Heart right ventricle (tissue), 16 donors: Measurements from ENCODE around the gene KIF26B. TPM values are rescaled to one million over a fixed set of nuclear protein-coding genes. Genes with fewer than 3 reads are reported as not detected.

Experiments used
- ATAC-seq, 8 donors: fragments of 200-7000 bp; cut with Tn5 transposase; one replicate each; pipeline ENCODE4 v1.9.1; 2020; ENCODE audit warnings: mild to moderate bottlenecking in 8 of 8, moderate library complexity in 8 of 8, moderate number of reproducible peaks in 1 of 8
- DNase-seq, 2 donors: peaks; one replicate each; pipeline ENCODE4 v3.0.0-alpha.2; 2020
- H3K27ac ChIP-seq, 10 donors: fragments of 200-600 bp; sonication (generic) in 2 of 10; one replicate each; pipeline versions ENCODE4 v1.5.0 to v1.8.0; 2020 to 2022; ENCODE audit warnings: mild to moderate bottlenecking in 3 of 10
- H3K27me3 ChIP-seq, 7 donors: fragments of 200-600 bp; one replicate each; pipeline ENCODE4 v1.8.0; 2021 to 2022; ENCODE audit warnings: mild to moderate bottlenecking in 2 of 7
- H3K36me3 ChIP-seq, 9 donors: fragments of 200-600 bp; sonication (generic) in 1 of 9; one replicate each; pipeline versions ENCODE4 v1.5.0 to v1.8.0; 2020 to 2022; ENCODE audit warnings: mild to moderate bottlenecking in 2 of 9
- H3K4me1 ChIP-seq, 9 donors: fragments of 200-600 bp; sonication (generic) in 1 of 9; one replicate each; pipeline versions ENCODE4 v1.5.0 to v1.8.0; 2020 to 2022; ENCODE audit warnings: mild to moderate bottlenecking in 4 of 9
- H3K4me3 ChIP-seq, 10 donors: fragments of 200-600 bp; sonication (generic) in 2 of 10; one replicate each; pipeline versions ENCODE4 v1.5.0 to v1.8.0; 2020 to 2022; ENCODE audit warnings: mild to moderate bottlenecking in 7 of 10, moderate library complexity in 2 of 10
- H3K9me3 ChIP-seq, 11 donors: fragments of 200-600 bp in 10 of 11; sonication (generic) in 2 of 11; one replicate each; pipeline versions ENCODE4 v1.5.0 to v1.8.0; 2013 to 2022; ENCODE audit warnings: mild to moderate bottlenecking in 2 of 11, control low read depth in 1 of 11, moderate library complexity in 1 of 11
- WGBS, 2 donors: extraction: QIAGEN DNeasy Blood & Tissue Kit; methylation state at CpG; one replicate each; pipeline ENCODE4 v1.1.7; 2013; ENCODE audit warnings: inconsistent platforms in 1 of 2; 5-methylcytosine and 5-hydroxymethylcytosine counted together
- intact Hi-C, 10 donors: fragments of 100-400 bp; cut with DNase I; formaldehyde crosslinking; loops; one replicate each; pipeline versions ENCODE4 v1.11.1 to v1.14.2; 2022
- polyA plus RNA-seq, 2 donors: library from polyadenylated mRNA; stranded (reverse); fragments of 200-250 nt; gene quantifications; one replicate each; pipeline ENCODE4 v1.2.3, GENCODE V29; 2013
- total RNA-seq, 10 donors: library from RNA; stranded (reverse); fragmentation: NEBNext Ultra II Directional in 3 of 10; extraction: Animal tissue kit (Norgen Biotek cat#: 25700) in 3 of 10; gene quantifications; one replicate each; pipeline versions ENCODE4 v1.2.1 to v1.2.4, GENCODE V29; 2021 to 2023
- TF ChIP-seq, protein P1 (sequence below), 9 donors: fragments of 200-600 bp; sonication (generic) in 2 of 9; IDR thresholded peaks; one replicate each; pipeline versions ENCODE4 v1.5.0 to v1.8.0; 2021 to 2022; ENCODE audit warnings: antibody characterized with exemption in 9 of 9, mild to moderate bottlenecking in 5 of 9, moderate library complexity in 1 of 9
- donor health status: Arrhythmogenic right ventricular cardiomyopathy.
- donor health status: ischemic (EF 13 %, LVEDD 7.1; RV severe dilation, severe dysfunction).
- donor health status: healthy with polysubstance abuse.
- donor health status: DM: no; HTN: yes; CAD: no.
- donor health status: DM: no; HTN: no; CAD: no.
- donor health status: ischemic (EF 25% LVEDD 6.9; RV normal size, moderate dysfunction).
- donor health status: ischemic (EF 25% LVEDD 5.7; RV mildly dilated, moderate dysfunction).
- donor health status: healthy.
- donor health status: DM: yes; HTN: yes; CAD: no.
- donor health status: Ischemic cardiomyopathy.
- donor health status: ischemic (EF 35%, LVEDD 5.7; RV mildly dilated, moderate dysfunction).
- donor health status: nonischemic (EF 11% LVEDD 7.7; RV severe dilation, severe dysfunction).
- donor health status: DM: yes; HTN: yes; CAD: no.
- donor health status: PGD.
- donor health status: ischemic (EF 29% LVEDD 5.4; RV normal size, mild dysfunction).
- donor health status: nonischemic (EF 23%, LVEDD 6.1; RV moderate dilation, normal function).

Gene KIF26B
- total and polyA plus RNA-seq, 12 donors: 0.66 to 8.8 (median 2.8) TPM

DNA sequence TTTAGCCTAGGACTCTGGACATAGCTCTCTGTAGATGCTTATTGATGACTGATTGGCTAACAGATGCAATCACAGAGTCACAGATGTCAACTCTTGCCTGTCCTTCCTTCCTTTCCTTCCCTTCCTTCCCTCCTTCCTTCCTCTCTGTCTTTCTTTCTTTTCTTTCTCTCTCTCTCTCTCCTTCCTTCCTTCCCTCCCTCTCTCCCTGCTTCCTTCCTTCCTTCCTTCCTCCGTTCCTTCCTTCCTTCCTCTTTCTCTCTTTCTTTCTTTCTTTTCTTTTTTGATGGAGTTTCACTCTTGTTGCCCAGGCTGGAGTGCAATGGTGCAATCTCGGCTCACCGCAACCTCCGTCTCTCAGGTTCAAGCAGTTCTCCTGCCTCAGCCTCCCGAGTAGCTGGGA lies 106.1 kb downstream of the KIF26B start:
- peaks cover 0 to 10% (median 0%) of the 10 kb centered on the region in 9 donors for H3K4me1 ChIP-seq
- no peak for ATAC-seq
- H3K9me3 ChIP-seq: peaks cover 0 to 4% (median 0%) of the 10 kb centered on the region in 11 donors
- H3K36me3 ChIP-seq: no peaks in the 10 kb centered on the region
- DNase-seq: no peak
- H3K4me3 ChIP-seq: no peak overlapping the region
- intact Hi-C loops: no loop called here
- 92 to 94% methylated on average over 5 of the region's 5 CpGs for WGBS, 2 donors
- H3K27me3 ChIP-seq: peaks cover 0 to 87% (median 18%) of the 10 kb centered on the region in 7 donors
- H3K27ac ChIP-seq: no peak overlapping the region
- TF ChIP-seq, protein P1, sequence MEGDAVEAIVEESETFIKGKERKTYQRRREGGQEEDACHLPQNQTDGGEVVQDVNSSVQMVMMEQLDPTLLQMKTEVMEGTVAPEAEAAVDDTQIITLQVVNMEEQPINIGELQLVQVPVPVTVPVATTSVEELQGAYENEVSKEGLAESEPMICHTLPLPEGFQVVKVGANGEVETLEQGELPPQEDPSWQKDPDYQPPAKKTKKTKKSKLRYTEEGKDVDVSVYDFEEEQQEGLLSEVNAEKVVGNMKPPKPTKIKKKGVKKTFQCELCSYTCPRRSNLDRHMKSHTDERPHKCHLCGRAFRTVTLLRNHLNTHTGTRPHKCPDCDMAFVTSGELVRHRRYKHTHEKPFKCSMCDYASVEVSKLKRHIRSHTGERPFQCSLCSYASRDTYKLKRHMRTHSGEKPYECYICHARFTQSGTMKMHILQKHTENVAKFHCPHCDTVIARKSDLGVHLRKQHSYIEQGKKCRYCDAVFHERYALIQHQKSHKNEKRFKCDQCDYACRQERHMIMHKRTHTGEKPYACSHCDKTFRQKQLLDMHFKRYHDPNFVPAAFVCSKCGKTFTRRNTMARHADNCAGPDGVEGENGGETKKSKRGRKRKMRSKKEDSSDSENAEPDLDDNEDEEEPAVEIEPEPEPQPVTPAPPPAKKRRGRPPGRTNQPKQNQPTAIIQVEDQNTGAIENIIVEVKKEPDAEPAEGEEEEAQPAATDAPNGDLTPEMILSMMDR (IDR thresholded peaks at IDR 0.05): no peak

DNA sequence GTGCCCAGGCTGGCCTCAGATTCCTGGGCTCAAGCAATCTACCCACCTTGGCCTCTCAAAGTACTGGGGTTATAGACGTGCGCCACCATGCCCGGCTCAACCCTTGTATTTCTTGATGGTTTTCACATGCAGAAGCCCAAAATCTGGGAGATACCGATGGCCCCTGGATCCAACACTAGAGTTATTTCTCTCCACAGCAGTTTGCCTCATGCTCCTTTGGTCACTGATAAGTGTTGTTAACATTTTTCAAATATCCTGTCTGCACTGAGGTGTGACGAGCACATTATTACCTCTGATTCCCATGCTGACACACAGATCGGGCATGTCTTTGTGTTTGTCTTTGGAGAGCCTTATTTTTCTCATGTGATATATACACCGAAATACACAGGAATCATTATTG lies 107.0 kb downstream of the KIF26B start:
- TF ChIP-seq, protein P1 (IDR thresholded peaks at IDR 0.05): no peak
- no peak for ATAC-seq
- Histone ChIP-seq H3K27me3 (peaks cover 0 to 89% (median 18%) of the 10 kb centered on the region in 7 donors), H3K27ac (no peak overlapping the region), H3K9me3 (no peaks in the 10 kb centered on the region), H3K36me3 (no peaks in the 10 kb centered on the region), H3K4me1 (peaks cover 0 to 10% (median 0%) of the 10 kb centered on the region in 9 donors), H3K4me3 (no peak overlapping the region)
- WGBS, 2 donors: 71 to 90% methylated on average over 7 of the region's 7 CpGs
- intact Hi-C loops: no loop called here
- DNase-seq: no peak

DNA sequence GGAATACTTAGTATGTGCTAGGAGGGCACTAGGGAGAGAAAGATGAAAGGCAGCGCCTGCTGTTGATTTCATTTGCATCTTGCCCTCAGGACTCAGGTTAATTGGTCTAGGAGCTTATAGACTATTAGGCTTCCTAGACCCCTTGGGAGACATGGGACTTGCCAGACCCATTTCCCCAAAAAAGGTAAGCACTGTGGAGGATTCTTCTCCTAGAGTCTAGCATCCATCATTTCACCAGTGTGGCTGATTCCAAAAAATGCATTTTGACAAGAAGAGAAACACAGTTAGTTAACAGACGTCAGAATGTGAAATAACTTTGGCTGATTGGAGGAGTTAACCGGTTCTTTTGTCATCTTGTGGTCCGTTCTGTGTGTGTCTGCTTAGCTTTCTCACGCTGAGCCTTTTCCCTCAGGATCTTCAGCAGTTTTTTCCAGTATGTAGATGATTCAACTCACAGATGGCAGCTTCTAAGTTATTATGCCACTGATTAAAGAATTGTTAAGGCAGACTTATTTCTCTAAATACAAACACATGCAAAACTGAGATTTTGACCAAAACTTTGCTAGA lies 108.8 kb downstream of the KIF26B start:
- ATAC-seq (no peak), DNase-seq (no peak)
- intact Hi-C loops: no loop called here
- no peak overlapping the region for H3K4me3 ChIP-seq
- peaks cover 0 to 85% (median 11%) of the 10 kb centered on the region in 7 donors for H3K27me3 ChIP-seq
- H3K36me3 ChIP-seq: no peaks in the 10 kb centered on the region
- no peak overlapping the region for H3K27ac ChIP-seq
- H3K9me3 ChIP-seq: no peaks in the 10 kb centered on the region
- WGBS, 2 donors: 63 to 81% methylated on average over 5 of the region's 5 CpGs
- TF ChIP-seq, protein P1 (IDR thresholded peaks at IDR 0.05): no peak
- H3K4me1 ChIP-seq: peaks cover 0 to 10% (median 0%) of the 10 kb centered on the region in 9 donors

DNA sequence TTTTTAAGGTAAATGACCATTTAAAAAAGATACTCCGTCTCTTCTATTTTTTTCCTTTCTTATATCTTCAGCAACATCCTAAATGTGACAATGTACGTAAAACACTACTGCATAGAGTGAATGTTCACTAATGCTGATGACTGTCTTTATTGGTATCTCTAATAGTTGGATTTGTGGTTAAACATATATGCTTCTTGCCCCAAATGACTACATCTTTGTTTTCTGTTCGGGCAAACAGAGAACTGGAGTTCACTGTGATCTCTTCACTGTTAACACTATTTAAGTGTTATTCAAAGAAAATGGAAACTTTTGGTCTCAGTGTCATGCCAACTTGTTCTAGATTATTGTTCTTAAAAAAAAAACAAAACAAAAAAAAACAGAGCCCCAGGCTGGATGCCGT lies 109.4 kb downstream of the KIF26B start:
- peaks cover 0 to 10% (median 0%) of the 10 kb centered on the region in 9 donors for H3K4me1 ChIP-seq
- H3K27ac ChIP-seq: no peak overlapping the region
- H3K27me3 ChIP-seq: peaks cover 0 to 84% (median 10%) of the 10 kb centered on the region in 7 donors
- no peaks in the 10 kb centered on the region for H3K36me3 ChIP-seq
- ATAC-seq (no peak), DNase-seq (no peak)
- WGBS, 2 donors: 86 to 87% methylated on average over 4 of the region's 4 CpGs
- intact Hi-C loops: no loop called here
- TF ChIP-seq, protein P1 (IDR thresholded peaks at IDR 0.05): no peak
- no peaks in the 10 kb centered on the region for H3K9me3 ChIP-seq
- no peak overlapping the region for H3K4me3 ChIP-seq
